NOMO-1 treated with DMSO at 0.1 percent for 48 hours (cell line): ENCODE data around the gene ADNP2.

Source experiments
- DNase-seq: peaks from one replicate; lab custom pipeline; 2025; ENCODE audit not compliant: unreplicated experiment; lab: John Stamatoyannopoulos, UW

The ADNP2 gene

GRCh38 chr18:80106482-80107051, 2.5 kb upstream of the ADNP2 start:
- DNase-seq: no peak

DNA sequence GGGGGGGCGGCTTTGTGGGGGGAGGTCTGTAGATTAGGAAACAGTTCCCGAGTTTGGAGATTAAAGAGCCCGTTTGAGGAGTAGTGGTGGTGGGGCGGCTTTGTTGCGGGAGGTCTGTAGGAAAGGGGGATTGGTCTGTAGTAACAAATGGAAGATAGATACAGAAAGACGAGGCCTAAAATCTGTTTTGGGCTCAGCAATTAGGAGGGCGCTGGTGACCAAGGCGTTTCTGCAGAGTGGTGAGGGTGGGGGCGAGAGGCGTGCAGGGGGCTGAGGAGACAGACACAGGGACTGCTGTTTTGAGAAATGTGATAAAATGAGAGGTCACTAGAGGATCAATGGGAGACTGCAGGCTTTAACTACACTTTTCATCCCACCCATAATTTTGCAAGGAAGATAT, 1.6 kb upstream of the ADNP2 start:
- DNase-seq: no peak

- DNase-seq: no peak
Observed at GRCh38 chr18:80108121-80108536, 933 bp upstream of the ADNP2 start.

DNA sequence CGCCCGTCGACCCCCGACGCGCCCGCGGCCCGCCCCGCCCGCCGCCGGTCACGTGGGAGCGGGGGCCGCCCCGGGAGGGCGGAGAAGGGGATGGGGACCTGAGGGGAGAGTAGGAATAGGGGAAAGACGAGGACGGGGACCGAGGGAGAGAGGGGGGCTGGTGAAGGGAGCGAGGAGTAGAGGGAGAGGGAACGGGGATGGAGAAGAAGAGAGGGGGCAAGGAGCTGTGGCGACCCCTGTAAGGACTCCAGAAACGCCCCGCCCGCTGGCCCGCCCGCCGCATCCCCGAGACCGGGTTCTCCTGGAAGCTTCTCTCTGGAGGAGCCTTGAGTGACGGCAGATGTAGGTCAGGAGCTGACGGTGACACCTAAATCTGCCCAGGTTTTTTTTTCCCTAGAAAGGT, 615 bp downstream of the ADNP2 start:
- peak; percentile 20 for DNase-seq

DNA sequence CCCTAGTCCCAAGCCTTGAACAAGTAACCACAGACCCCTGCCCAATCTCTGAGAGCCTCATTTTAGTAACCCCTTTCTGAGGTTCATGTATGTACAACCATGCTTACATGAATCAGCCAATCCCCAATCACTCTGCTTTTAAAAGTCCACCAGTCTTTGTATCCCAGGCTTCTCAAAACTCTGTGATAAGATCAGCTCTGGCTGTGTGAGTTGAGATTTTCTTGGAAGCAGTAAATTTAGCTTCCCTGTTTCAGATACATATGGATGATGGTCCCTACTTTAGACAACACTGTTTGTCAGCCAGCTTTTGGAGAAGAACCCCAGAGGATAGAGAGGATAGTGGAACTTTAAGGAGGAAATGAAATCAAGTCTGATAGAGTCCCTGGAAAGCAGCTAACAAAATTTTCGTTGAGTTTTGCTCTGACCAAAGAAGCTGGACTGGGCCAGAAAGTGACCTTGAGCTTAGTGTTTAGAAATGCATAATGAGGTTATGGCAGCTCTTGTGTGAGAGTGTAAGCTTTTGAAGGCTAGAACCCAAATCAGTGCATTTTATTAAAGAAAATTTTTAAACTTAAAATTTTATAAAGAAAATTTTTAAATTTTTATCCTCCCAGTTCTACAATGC, 3.7 kb downstream of the ADNP2 start:
- no peak for DNase-seq

GRCh38 chr18:80115035-80115434, 6.0 kb downstream of the ADNP2 start:
- no peak for DNase-seq

GRCh38 chr18:80119111-80119510, 10.0 kb downstream of the ADNP2 start:
- no peak for DNase-seq

- DNase-seq: no peak
Observed at GRCh38 chr18:80120932-80121331, 11.9 kb downstream of the ADNP2 start.

DNA sequence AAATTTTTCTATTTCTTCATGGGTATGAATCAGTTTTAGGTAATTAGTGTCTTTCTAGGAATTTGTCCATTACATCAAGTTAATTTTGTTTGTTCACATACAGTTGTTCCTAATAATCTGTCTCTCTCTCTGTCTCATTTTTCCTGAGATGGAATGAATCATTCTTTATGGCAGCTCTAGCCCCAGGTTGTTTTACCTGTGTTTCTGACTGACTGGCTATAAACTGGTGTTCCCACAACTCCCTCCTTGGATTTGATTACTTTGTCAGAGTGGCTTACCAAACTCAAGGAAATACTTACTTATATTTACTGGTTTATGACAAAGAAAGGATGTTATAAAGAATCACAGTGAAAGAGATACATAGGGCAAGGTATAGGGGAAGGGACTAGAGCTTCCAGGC, 15.1 kb downstream of the ADNP2 start:
- no peak for DNase-seq

- no peak for DNase-seq
Observed at GRCh38 chr18:80126797-80127196, 17.7 kb downstream of the ADNP2 start.

GRCh38 chr18:80127635-80128034, 18.6 kb downstream of the ADNP2 start:
- DNase-seq: no peak

DNA sequence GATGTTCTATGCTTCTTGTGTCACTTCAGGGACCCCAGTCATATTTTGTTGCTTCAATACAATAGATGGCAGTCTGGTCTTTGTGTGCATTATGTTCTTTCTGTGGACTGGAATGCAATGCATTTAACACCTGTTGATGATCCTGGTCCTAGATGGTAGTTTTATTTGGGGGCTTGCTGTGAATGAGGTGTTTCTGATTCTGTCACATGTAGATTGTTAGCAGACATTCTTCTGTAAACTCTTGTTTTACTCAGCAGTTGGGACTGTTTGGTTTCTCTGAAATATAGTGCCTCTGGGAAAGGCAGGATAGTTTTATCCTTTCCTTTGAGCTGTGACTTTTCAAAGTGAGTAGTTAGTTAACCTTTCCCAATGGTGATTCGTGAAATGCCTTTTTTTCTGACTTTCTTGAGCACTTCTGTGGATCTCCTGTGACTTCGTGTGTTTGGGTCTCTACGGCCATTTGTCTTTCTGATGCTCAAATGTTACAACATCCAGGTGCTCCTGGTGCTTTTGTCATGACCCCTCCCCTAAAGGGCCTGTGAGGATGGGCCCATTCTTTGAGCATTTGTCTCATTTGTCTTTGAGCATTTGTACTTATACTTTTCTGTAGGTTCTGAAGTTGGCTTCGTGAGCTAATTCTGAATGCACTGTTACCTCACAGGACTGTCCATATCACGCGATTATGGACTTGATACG, 20.8 kb downstream of the ADNP2 start:
- DNase-seq: no peak

DNA sequence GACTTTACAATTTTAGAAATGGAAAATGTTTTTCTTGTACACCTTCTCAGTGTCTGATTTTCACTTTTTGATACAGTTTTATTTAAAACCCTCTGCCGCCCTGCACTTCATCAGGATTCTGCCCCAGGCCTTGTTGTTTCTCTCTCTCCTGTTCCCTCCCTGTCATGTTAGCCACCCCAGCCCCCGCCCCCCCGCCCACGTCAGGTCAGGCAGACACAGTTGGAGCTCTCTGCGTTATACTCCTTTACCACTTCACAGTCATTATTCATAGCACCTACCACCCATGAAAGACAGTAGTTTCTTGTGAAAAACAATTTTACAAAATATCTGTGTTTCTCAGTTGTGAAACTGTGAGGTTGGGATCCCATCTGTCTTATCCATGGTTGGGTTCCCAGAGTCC, 21.5 kb downstream of the ADNP2 start:
- DNase-seq: no peak

DNA sequence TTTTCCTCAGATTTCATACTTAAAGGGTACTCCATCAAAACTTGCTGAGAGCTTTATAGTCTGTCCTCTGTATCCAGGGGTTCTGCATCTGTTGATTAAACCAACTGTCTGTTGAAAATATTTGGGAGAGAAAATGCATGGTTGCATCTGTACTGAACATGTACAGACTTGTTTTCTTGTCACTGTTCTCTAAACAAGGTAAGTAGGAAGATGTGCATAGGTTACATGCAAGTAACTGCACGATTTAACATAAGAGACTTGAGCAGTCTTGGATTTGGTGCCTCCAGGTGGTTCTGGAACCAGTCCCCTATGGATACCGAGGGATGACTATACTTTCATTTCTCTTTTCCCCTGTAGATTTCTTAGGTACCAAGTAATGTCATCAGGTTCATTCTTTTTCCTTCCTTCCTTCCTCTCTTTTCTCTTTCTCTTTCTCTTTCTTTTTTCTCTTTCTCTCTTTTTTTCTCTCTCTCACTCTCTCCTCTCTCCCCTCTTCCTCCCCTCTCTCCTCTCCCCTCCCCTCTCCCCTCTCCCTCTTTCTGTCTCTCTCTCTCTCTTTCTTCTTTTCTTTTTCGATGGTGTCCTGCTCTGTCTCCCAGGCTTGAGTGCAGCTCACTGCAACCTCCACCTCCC, 23.2 kb downstream of the ADNP2 start:
- DNase-seq: no peak

GRCh38 chr18:80133124-80133523, 24.1 kb downstream of the ADNP2 start:
- no peak for DNase-seq

- no peak for DNase-seq
Observed at GRCh38 chr18:80135136-80135535, 26.1 kb downstream of the ADNP2 start.

- DNase-seq: no peak
Observed at GRCh38 chr18:80136679-80137078, 27.6 kb downstream of the ADNP2 start.

DNA sequence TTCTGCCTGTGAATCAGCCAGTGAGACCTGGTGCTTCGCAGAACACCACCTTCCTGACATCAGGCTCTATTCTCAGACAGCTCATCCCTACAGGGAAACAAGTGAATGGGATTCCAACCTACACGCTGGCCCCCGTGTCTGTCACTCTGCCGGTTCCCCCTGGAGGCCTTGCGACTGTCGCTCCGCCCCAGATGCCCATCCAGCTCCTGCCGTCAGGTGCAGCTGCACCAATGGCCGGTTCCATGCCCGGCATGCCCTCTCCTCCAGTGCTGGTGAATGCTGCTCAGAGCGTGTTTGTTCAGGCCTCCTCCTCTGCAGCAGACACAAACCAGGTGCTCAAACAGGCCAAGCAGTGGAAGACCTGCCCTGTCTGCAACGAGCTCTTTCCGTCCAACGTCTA, 28.1 kb downstream of the ADNP2 start:
- DNase-seq: no peak

DNA sequence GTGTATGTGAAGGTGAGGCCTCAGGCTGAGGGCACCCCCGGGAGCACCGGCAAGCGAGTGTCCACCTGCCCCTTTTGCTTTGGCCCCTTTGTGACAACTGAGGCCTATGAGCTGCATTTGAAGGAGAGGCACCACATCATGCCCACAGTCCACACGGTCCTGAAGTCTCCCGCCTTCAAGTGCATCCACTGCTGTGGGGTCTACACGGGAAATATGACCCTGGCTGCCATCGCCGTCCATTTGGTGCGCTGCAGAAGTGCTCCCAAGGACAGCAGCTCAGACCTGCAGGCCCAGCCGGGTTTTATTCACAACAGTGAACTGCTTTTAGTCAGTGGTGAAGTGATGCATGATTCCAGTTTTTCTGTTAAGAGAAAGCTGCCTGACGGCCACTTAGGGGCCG, 28.9 kb downstream of the ADNP2 start:
- DNase-seq: no peak

- DNase-seq: no peak
Observed at GRCh38 chr18:80140455-80140985, 31.5 kb downstream of the ADNP2 start.

- DNase-seq: no peak
Observed at GRCh38 chr18:80143881-80144280, 34.8 kb downstream of the ADNP2 start.
